Mesodermal cell (in vitro differentiated cells): Measurements from ENCODE around the gene MAP2K5.

Experiments
- H3K27ac ChIP-seq: 2 replicates; pipeline ENCODE4 v1.7.0; 2013; ENCODE audit warnings: mild to moderate bottlenecking, low read depth, low read length, moderate library complexity; ENCODE audit not compliant: severe bottlenecking
- H3K36me3 ChIP-seq: 2 replicates; pipeline ENCODE4 v1.7.1; 2013; ENCODE audit warnings: mild to moderate bottlenecking, low read length, moderate library complexity; ENCODE audit not compliant: control insufficient read depth, insufficient read depth
- H3K4me1 ChIP-seq: one replicate; pipeline ENCODE4 v1.7.1; 2013; ENCODE audit warnings: mild to moderate bottlenecking, low read length; ENCODE audit not compliant: insufficient read depth, control insufficient read depth, poor library complexity, severe bottlenecking
- H3K4me3 ChIP-seq: 2 replicates; pipeline ENCODE4 v1.7.0; 2013; ENCODE audit warnings: low read length, control low read depth, mild to moderate bottlenecking; ENCODE audit not compliant: insufficient read depth, poor library complexity, severe bottlenecking; ENCODE audit errors: extremely low read depth
- H3K9me3 ChIP-seq: 2 replicates; pipeline ENCODE4 v1.7.1; 2013; ENCODE audit warnings: mild to moderate bottlenecking, low read length, moderate library complexity; ENCODE audit not compliant: control insufficient read depth
- WGBS, 2 experiments: methylation state at CpG; one replicate each; pipeline ENCODE4 v1.1.5; 2013; ENCODE audit warnings: missing lambda C conversion rate in 2 of 2; ENCODE audit not compliant: insufficient coverage in 2 of 2; 5-methylcytosine and 5-hydroxymethylcytosine counted together

The MAP2K5 gene

GRCh38 chr15:67806536-67806935 lies 264.0 kb downstream of the MAP2K5 start:
- Histone ChIP-seq H3K4me3 (no peak overlapping the region), H3K36me3 (no peaks in the 10 kb centered on the region), H3K4me1 (no peaks in the 10 kb centered on the region), H3K27ac (no peak overlapping the region), H3K9me3 (no peaks in the 10 kb centered on the region)
- 91 to 96% methylated on average over 17 to 18 of the region's 18 CpGs for WGBS, 2 experiments

GRCh38 chr15:67807141-67807540 lies 264.6 kb downstream of the MAP2K5 start:
- Histone ChIP-seq H3K4me1 (no peaks in the 10 kb centered on the region), H3K9me3 (no peaks in the 10 kb centered on the region), H3K36me3 (no peaks in the 10 kb centered on the region), H3K4me3 (no peak overlapping the region), H3K27ac (no peak overlapping the region)
- 100% methylated on average over 3 of the region's 5 CpGs; no CpG with 5 or more reads in 1 of the 2 experiments for WGBS, 2 experiments

- Histone ChIP-seq H3K36me3 (no peaks in the 10 kb centered on the region), H3K4me1 (no peaks in the 10 kb centered on the region), H3K27ac (no peak overlapping the region), H3K4me3 (no peak overlapping the region), H3K9me3 (no peaks in the 10 kb centered on the region)
- WGBS, 2 experiments: 79 to 92% methylated on average over 3 to 7 of the region's 7 CpGs
These were observed 265.3 kb downstream of the MAP2K5 start for GRCh38 chr15:67807836-67808235.

GRCh38 chr15:67808821-67809220 lies 266.3 kb downstream of the MAP2K5 start:
- 97 to 98% methylated on average over 6 of the region's 7 CpGs for WGBS, 2 experiments
- no peak overlapping the region for H3K27ac ChIP-seq
- no peak overlapping the region for H3K4me3 ChIP-seq
- H3K4me1 ChIP-seq: no peaks in the 10 kb centered on the region
- H3K9me3 ChIP-seq: no peaks in the 10 kb centered on the region
- H3K36me3 ChIP-seq: no peaks in the 10 kb centered on the region

GRCh38 chr15:67809441-67809840 lies 266.9 kb downstream of the MAP2K5 start:
- no peaks in the 10 kb centered on the region for H3K9me3 ChIP-seq
- no peak overlapping the region for H3K27ac ChIP-seq
- H3K4me1 ChIP-seq: no peaks in the 10 kb centered on the region
- no peak overlapping the region for H3K4me3 ChIP-seq
- no peaks in the 10 kb centered on the region for H3K36me3 ChIP-seq
- WGBS, 2 experiments: 95 to 98% methylated on average over 5 of the region's 5 CpGs

- Histone ChIP-seq H3K36me3 (no peaks in the 10 kb centered on the region), H3K9me3 (no peaks in the 10 kb centered on the region)
- WGBS, 2 experiments: 83% methylated on average over 5 of the region's 6 CpGs; no CpG with 5 or more reads in 1 of the 2 experiments
These were observed 267.4 kb downstream of the MAP2K5 start for GRCh38 chr15:67809866-67810265.

GRCh38 chr15:67812241-67812644 lies 269.7 kb downstream of the MAP2K5 start:
- Histone ChIP-seq H3K4me3 (no peak overlapping the region), H3K36me3 (no peaks in the 10 kb centered on the region), H3K27ac (no peak overlapping the region), H3K9me3 (no peaks in the 10 kb centered on the region), H3K4me1 (no peaks in the 10 kb centered on the region)
- WGBS, 2 experiments: 76 to 89% methylated on average over 8 to 11 of the region's 11 CpGs

More at GRCh38 chr15:67809866-67810265, 267.4 kb downstream of the MAP2K5 start:
- no peak overlapping the region for H3K4me3 ChIP-seq
- no peak overlapping the region for H3K27ac ChIP-seq
- H3K4me1 ChIP-seq: no peaks in the 10 kb centered on the region

GRCh38 chr15:67813104-67813634 lies 270.7 kb downstream of the MAP2K5 start:
- Histone ChIP-seq H3K4me1 (no peaks in the 10 kb centered on the region), H3K36me3 (no peaks in the 10 kb centered on the region), H3K4me3 (no peak overlapping the region), H3K27ac (no peak overlapping the region), H3K9me3 (no peaks in the 10 kb centered on the region)
- WGBS, 2 experiments: 80 to 92% methylated on average over 1 to 2 of the region's 3 CpGs

- Histone ChIP-seq H3K9me3 (no peaks in the 10 kb centered on the region), H3K27ac (no peak overlapping the region), H3K4me1 (no peaks in the 10 kb centered on the region), H3K4me3 (no peak overlapping the region), H3K36me3 (no peaks in the 10 kb centered on the region)
- 83 to 100% methylated on average over 3 to 5 of the region's 5 CpGs for WGBS, 2 experiments
These were observed 272.6 kb downstream of the MAP2K5 start for GRCh38 chr15:67815036-67815592.

- Histone ChIP-seq H3K36me3 (no peaks in the 10 kb centered on the region), H3K4me3 (no peak overlapping the region), H3K4me1 (no peaks in the 10 kb centered on the region), H3K9me3 (no peaks in the 10 kb centered on the region), H3K27ac (no peak overlapping the region)
- 80% methylated on average over 1 of the region's 3 CpGs; no CpG with 5 or more reads in 1 of the 2 experiments for WGBS, 2 experiments
These were observed 274.2 kb downstream of the MAP2K5 start for GRCh38 chr15:67816668-67817067.

- no peaks in the 10 kb centered on the region for H3K36me3 ChIP-seq
- 94 to 100% methylated on average over 2 of the region's 3 CpGs for WGBS, 2 experiments
- H3K27ac ChIP-seq: no peak overlapping the region
- H3K9me3 ChIP-seq: no peaks in the 10 kb centered on the region
- no peak overlapping the region for H3K4me3 ChIP-seq
- no peaks in the 10 kb centered on the region for H3K4me1 ChIP-seq
These were observed 276.0 kb downstream of the MAP2K5 start for GRCh38 chr15:67818464-67818863.
